Neural progenitor cell (in vitro differentiated cells): ENCODE measurements around the gene C15orf39.

Source experiments
- CTCF ChIP-seq: fragments of 200-600 bp; sonication (generic); IDR thresholded peaks from 2 replicates; pipeline ENCODE4 v1.5.1; 2017; ENCODE audit warnings: antibody characterized with exemption, mild to moderate bottlenecking
- EZH2 ChIP-seq: fragments of 200-600 bp; sonication (generic); IDR thresholded peaks from 2 replicates; pipeline ENCODE4 v1.6.1; 2017; ENCODE audit warnings: antibody characterized with exemption, mild to moderate bottlenecking, moderate library complexity
- EZH2phosphoT487 ChIP-seq: fragments of 200-600 bp; sonication (generic); IDR thresholded peaks from 2 replicates; pipeline ENCODE4 v1.6.1; 2017; ENCODE audit warnings: antibody characterized with exemption

GRCh38 chr15:75225951-75226732 lies 24.5 kb downstream of the C15orf39 start:
- TF ChIP-seq CTCF: no peak
- no peak for TF ChIP-seq EZH2
- TF ChIP-seq EZH2phosphoT487: no peak
